HCT116 (cell line): ENCODE data around the gene GSC.

Source experiments
- EGR1 ChIP-seq: IDR thresholded peaks from 2 replicates; pipeline ENCODE4 v1.6.1; 2012; ENCODE audit warnings: low read depth
- POLR2A ChIP-seq: IDR thresholded peaks from 2 replicates; pipeline ENCODE4 v1.7.0; 2011; ENCODE audit warnings: borderline replicate concordance; ENCODE audit not compliant: insufficient read depth, insufficient read length; ENCODE audit errors: extremely low read depth

- TF ChIP-seq POLR2A (no peak), EGR1 (no peak)
Measured at GRCh38 chr14:94771906-94772490, 2.1 kb upstream of the GSC start.
